Heart right ventricle (tissue), 16 donors: ENCODE results near the gene MAP4K4. TPM values are rescaled to one million over a fixed set of nuclear protein-coding genes. Genes with fewer than 3 reads are reported as not detected.

Experiments
- ATAC-seq, 8 donors: fragments of 200-7000 bp; cut with Tn5 transposase; one replicate each; pipeline ENCODE4 v1.9.1; 2020; ENCODE audit warnings: mild to moderate bottlenecking in 8 of 8, moderate library complexity in 8 of 8, moderate number of reproducible peaks in 1 of 8
- DNase-seq, 2 donors: peaks; one replicate each; pipeline ENCODE4 v3.0.0-alpha.2; 2020
- H3K27ac ChIP-seq, 10 donors: fragments of 200-600 bp; sonication (generic) in 2 of 10; one replicate each; pipeline versions ENCODE4 v1.5.0 to v1.8.0; 2020 to 2022; ENCODE audit warnings: mild to moderate bottlenecking in 3 of 10
- H3K27me3 ChIP-seq, 7 donors: fragments of 200-600 bp; one replicate each; pipeline ENCODE4 v1.8.0; 2021 to 2022; ENCODE audit warnings: mild to moderate bottlenecking in 2 of 7
- H3K36me3 ChIP-seq, 9 donors: fragments of 200-600 bp; sonication (generic) in 1 of 9; one replicate each; pipeline versions ENCODE4 v1.5.0 to v1.8.0; 2020 to 2022; ENCODE audit warnings: mild to moderate bottlenecking in 2 of 9
- H3K4me1 ChIP-seq, 9 donors: fragments of 200-600 bp; sonication (generic) in 1 of 9; one replicate each; pipeline versions ENCODE4 v1.5.0 to v1.8.0; 2020 to 2022; ENCODE audit warnings: mild to moderate bottlenecking in 4 of 9
- H3K4me3 ChIP-seq, 10 donors: fragments of 200-600 bp; sonication (generic) in 2 of 10; one replicate each; pipeline versions ENCODE4 v1.5.0 to v1.8.0; 2020 to 2022; ENCODE audit warnings: mild to moderate bottlenecking in 7 of 10, moderate library complexity in 2 of 10
- H3K9me3 ChIP-seq, 11 donors: fragments of 200-600 bp in 10 of 11; sonication (generic) in 2 of 11; one replicate each; pipeline versions ENCODE4 v1.5.0 to v1.8.0; 2013 to 2022; ENCODE audit warnings: mild to moderate bottlenecking in 2 of 11, control low read depth in 1 of 11, moderate library complexity in 1 of 11
- CTCF ChIP-seq, 9 donors: fragments of 200-600 bp; sonication (generic) in 2 of 9; IDR thresholded peaks; one replicate each; pipeline versions ENCODE4 v1.5.0 to v1.8.0; 2021 to 2022; ENCODE audit warnings: antibody characterized with exemption in 9 of 9, mild to moderate bottlenecking in 5 of 9, moderate library complexity in 1 of 9
- WGBS, 2 donors: extraction: QIAGEN DNeasy Blood & Tissue Kit; methylation state at CpG; one replicate each; pipeline ENCODE4 v1.1.7; 2013; ENCODE audit warnings: inconsistent platforms in 1 of 2; 5-methylcytosine and 5-hydroxymethylcytosine counted together
- intact Hi-C, 10 donors: fragments of 100-400 bp; cut with DNase I; formaldehyde crosslinking; loops; one replicate each; pipeline versions ENCODE4 v1.11.1 to v1.14.2; 2022
- polyA plus RNA-seq, 2 donors: library from polyadenylated mRNA; stranded (reverse); fragments of 200-250 nt; gene quantifications; one replicate each; pipeline ENCODE4 v1.2.3, GENCODE V29; 2013
- total RNA-seq, 10 donors: library from RNA; stranded (reverse); fragmentation: NEBNext Ultra II Directional in 3 of 10; extraction: Animal tissue kit (Norgen Biotek cat#: 25700) in 3 of 10; gene quantifications; one replicate each; pipeline versions ENCODE4 v1.2.1 to v1.2.4, GENCODE V29; 2021 to 2023
- donor health status: Arrhythmogenic right ventricular cardiomyopathy.
- donor health status: ischemic (EF 13 %, LVEDD 7.1; RV severe dilation, severe dysfunction).
- donor health status: healthy with polysubstance abuse.
- donor health status: DM: no; HTN: yes; CAD: no.
- donor health status: DM: no; HTN: no; CAD: no.
- donor health status: ischemic (EF 25% LVEDD 6.9; RV normal size, moderate dysfunction).
- donor health status: ischemic (EF 25% LVEDD 5.7; RV mildly dilated, moderate dysfunction).
- donor health status: healthy.
- donor health status: DM: yes; HTN: yes; CAD: no.
- donor health status: Ischemic cardiomyopathy.
- donor health status: ischemic (EF 35%, LVEDD 5.7; RV mildly dilated, moderate dysfunction).
- donor health status: nonischemic (EF 11% LVEDD 7.7; RV severe dilation, severe dysfunction).
- donor health status: DM: yes; HTN: yes; CAD: no.
- donor health status: PGD.
- donor health status: ischemic (EF 29% LVEDD 5.4; RV normal size, mild dysfunction).
- donor health status: nonischemic (EF 23%, LVEDD 6.1; RV moderate dilation, normal function).

MAP4K4 gene
- total and polyA plus RNA-seq, 12 donors = 44.3 to 116 (median 86.1) TPM

- WGBS, 2 donors = 76 to 79% methylated on average over 9 of the region's 9 CpGs
- Histone ChIP-seq H3K27ac (no peak overlapping the region), H3K4me1 (peaks cover 26 to 97% (median 77%) of the 10 kb centered on the region in 9 donors), H3K4me3 (no peak overlapping the region), H3K27me3 (no peaks in the 10 kb centered on the region), H3K36me3 (no peaks in the 10 kb centered on the region), H3K9me3 (no peaks in the 10 kb centered on the region)
- TF ChIP-seq CTCF (IDR thresholded peaks at IDR 0.05) = no peak
- intact Hi-C loops = no loop called here
- ATAC-seq (no peak), DNase-seq (no peak)
Measured at GRCh38 chr2:101731221-101732054, 33.9 kb downstream of the MAP4K4 start.

GRCh38 chr2:101732199-101732598 is 34.7 kb downstream of the MAP4K4 start:
- H3K36me3 ChIP-seq = no peaks in the 10 kb centered on the region

GRCh38 chr2:101732773-101733256 is 35.3 kb downstream of the MAP4K4 start:
- no peaks in the 10 kb centered on the region for H3K9me3 ChIP-seq
- TF ChIP-seq CTCF (IDR thresholded peaks at IDR 0.05) = no peak
- H3K27ac ChIP-seq = peak overlapping the region in 8 of 10 donors; percentile 40 to 74 (median 60)
- WGBS, 2 donors = 86 to 90% methylated on average over 14 of the region's 14 CpGs
- H3K36me3 ChIP-seq = no peaks in the 10 kb centered on the region
- DNase-seq (no peak), ATAC-seq (peak in 1 of 8 donors; percentile 7)
- intact Hi-C loops = no loop called here
- H3K27me3 ChIP-seq = no peaks in the 10 kb centered on the region
- H3K4me1 ChIP-seq = peaks cover 30 to 98% (median 90%) of the 10 kb centered on the region in 9 donors
- H3K4me3 ChIP-seq = no peak overlapping the region

More at GRCh38 chr2:101732199-101732598, 34.7 kb downstream of the MAP4K4 start:
- Histone ChIP-seq H3K4me1 (peaks cover 30 to 98% (median 85%) of the 10 kb centered on the region in 9 donors), H3K9me3 (no peaks in the 10 kb centered on the region), H3K27ac (peak overlapping the region in 4 of 10 donors; percentile 46 to 74 (median 60)), H3K4me3 (no peak overlapping the region), H3K27me3 (no peaks in the 10 kb centered on the region)
- intact Hi-C loops = no loop called here
- no peak for TF ChIP-seq CTCF (IDR thresholded peaks at IDR 0.05)
- DNase-seq = no peak
- WGBS, 2 donors = 75 to 87% methylated on average over 4 of the region's 4 CpGs
- no peak for ATAC-seq

GRCh38 chr2:101733257-101733993 is 35.9 kb downstream of the MAP4K4 start:
- DNase-seq (peak; percentile 21 to 25), ATAC-seq (peak in 7 of 8 donors; percentile 30 to 76 (median 59))
- intact Hi-C loops = no loop called here
- H3K27me3 ChIP-seq = no peaks in the 10 kb centered on the region
- no peaks in the 10 kb centered on the region for H3K36me3 ChIP-seq
- H3K27ac ChIP-seq = peak overlapping the region in 9 of 10 donors; percentile 0 to 74 (median 59)
- no peaks in the 10 kb centered on the region for H3K9me3 ChIP-seq
- H3K4me3 ChIP-seq = no peak overlapping the region
- H3K4me1 ChIP-seq = peaks cover 30 to 98% (median 90%) of the 10 kb centered on the region in 9 donors
- no peak for TF ChIP-seq CTCF (IDR thresholded peaks at IDR 0.05)
- 40 to 44% methylated on average over 4 of the region's 4 CpGs for WGBS, 2 donors
